Endothelial cell of umbilical vein (primary cell): ENCODE data around the gene THSD4. TPM values are rescaled to one million over a fixed set of nuclear protein-coding genes. Genes with fewer than 3 reads are reported as not detected.

Experiments
- BruUV-seq: library from RNA; stranded (reverse); fragments of 400-500 nt; replicated peaks from 2 replicates; lab custom pipeline; 2021; lab: Mats Ljungman, UMichigan
- CTCF ChIA-PET: fragments of 300-600, 350-600 bp; sonication (Branson Sonifier 250); formaldehyde crosslinking; loops from one replicate; lab custom pipeline; 2021; ENCODE audit warnings: antibody characterized with exemption, inconsistent platforms; lab: Charles Lee
- POLR2A ChIA-PET: fragments of 300-600, 350-600 bp; sonication (Branson Sonifier 250); formaldehyde crosslinking; loops from one replicate; lab custom pipeline; 2021; ENCODE audit warnings: antibody characterized with exemption, inconsistent platforms; lab: Charles Lee
- DNase-seq: peaks from one replicate; pipeline ENCODE4 v3.0.0-alpha.2; 2011; ENCODE audit warnings: low read depth, low spot score
- FAIRE-seq: peaks from 2 replicates; lab custom pipeline; 2011; peaks lifted over from hg19 to GRCh38; lab: Jason Lieb, UNC
- H2AFZ ChIP-seq: 2 replicates; pipeline ENCODE4 v1.6.0; 2012; ENCODE audit warnings: low read depth, low read length, control low read depth, inconsistent platforms
- H3K27ac ChIP-seq: 2 replicates; pipeline ENCODE4 v1.5.1; 2011; ENCODE audit warnings: low read depth, mild to moderate bottlenecking, control low read depth, low read length, moderate library complexity; ENCODE audit not compliant: insufficient read depth
- H3K27me3 ChIP-seq, 2 experiments: 2 replicates each; pipeline versions ENCODE4 v1.6.0 to v1.6.1; 2011; ENCODE audit warnings: low read length in 2 of 2, mixed read lengths in 1 of 2; ENCODE audit not compliant: control insufficient read depth in 2 of 2, insufficient read depth in 2 of 2
- H3K36me3 ChIP-seq, 2 experiments: 2 replicates in 1 of 2; 3 replicates in 1 of 2; pipeline ENCODE4 v1.5.1; 2011; ENCODE audit warnings: low read length in 2 of 2, mild to moderate bottlenecking in 1 of 2, moderate library complexity in 1 of 2; ENCODE audit not compliant: control insufficient read depth in 2 of 2, insufficient read depth in 2 of 2; ENCODE audit errors: extremely low read depth in 1 of 2
- H3K4me1 ChIP-seq: 3 replicates; pipeline ENCODE4 v1.5.1; 2011; ENCODE audit warnings: mild to moderate bottlenecking, low read length; ENCODE audit not compliant: control insufficient read depth, insufficient read depth; ENCODE audit errors: extremely low read depth
- H3K4me2 ChIP-seq: 2 replicates; pipeline ENCODE4 v1.6.1; 2011; ENCODE audit warnings: low read length, control low read depth, mixed read lengths; ENCODE audit not compliant: insufficient read depth
- H3K4me3 ChIP-seq, 3 experiments: fragments of 200-600 bp in 1 of 3; sonication (generic), shearing (Covaris generic) in 1 of 3; replicated peaks in 1 of 3; 2 replicates each; pipeline ENCODE4 v1.5.1; 2011 to 2016; ENCODE audit warnings: control low read depth in 3 of 3, low read length in 3 of 3, mild to moderate bottlenecking in 2 of 3, inconsistent platforms in 1 of 3, low read depth in 1 of 3, moderate library complexity in 1 of 3; ENCODE audit not compliant: insufficient read depth in 1 of 3
- H3K79me2 ChIP-seq: 2 replicates; pipeline ENCODE4 v1.6.0; 2012; ENCODE audit warnings: low read length, inconsistent platforms; ENCODE audit not compliant: control insufficient read depth, insufficient read depth
- H3K9ac ChIP-seq: replicated peaks from 2 replicates; pipeline ENCODE3; 2011; ENCODE audit warnings: low read length, control low read depth; ENCODE audit not compliant: insufficient read depth; ENCODE audit errors: extremely low read depth
- H3K9me1 ChIP-seq: replicated peaks from 3 replicates; pipeline ENCODE4 v1.6.0; 2011; ENCODE audit warnings: mild to moderate bottlenecking, low read length; ENCODE audit not compliant: control insufficient read depth, insufficient read depth; ENCODE audit errors: extremely low read depth
- H3K9me3 ChIP-seq: replicated peaks from 2 replicates; pipeline ENCODE4 v1.5.1; 2012; ENCODE audit warnings: low read length, inconsistent platforms; ENCODE audit not compliant: control insufficient read depth, insufficient read depth
- H4K20me1 ChIP-seq: replicated peaks from 2 replicates; pipeline ENCODE3; 2011; ENCODE audit warnings: mild to moderate bottlenecking, low read length; ENCODE audit not compliant: control insufficient read depth, insufficient read depth; ENCODE audit errors: extremely low read depth
- EZH2 ChIP-seq: IDR thresholded peaks from 2 replicates; pipeline ENCODE4 v1.6.1; 2012; ENCODE audit warnings: borderline replicate concordance, low read depth, mild to moderate bottlenecking, moderate library complexity, low read length, inconsistent platforms; ENCODE audit not compliant: severe bottlenecking
- FOS ChIP-seq: IDR thresholded peaks from 2 replicates; pipeline ENCODE4 v1.6.1; 2011; ENCODE audit warnings: mild to moderate bottlenecking, low read length, moderate library complexity, borderline replicate concordance; ENCODE audit not compliant: insufficient read depth
- GATA2 ChIP-seq: IDR thresholded peaks from 2 replicates; pipeline ENCODE4 v1.7.0; 2011; ENCODE audit warnings: low read depth, mild to moderate bottlenecking, moderate library complexity, mixed read lengths, low read length; ENCODE audit not compliant: insufficient read length, insufficient read depth
- JUN ChIP-seq: IDR thresholded peaks from 2 replicates; pipeline ENCODE4 v1.6.1; 2011; ENCODE audit warnings: borderline replicate concordance, low read depth; ENCODE audit not compliant: insufficient read length, insufficient read depth
- MYC ChIP-seq: IDR thresholded peaks from one replicate; pipeline ENCODE4 v1.6.1; 2011; ENCODE audit warnings: mild to moderate bottlenecking, low read depth, low read length
- POLR2A ChIP-seq: IDR thresholded peaks from 2 replicates; pipeline ENCODE4 v1.6.1; 2012; ENCODE audit warnings: low read depth, mild to moderate bottlenecking, control low read depth, low read length
- POLR2AphosphoS5 ChIP-seq: IDR thresholded peaks from 2 replicates; pipeline ENCODE4 v1.6.1; 2012; ENCODE audit warnings: low read depth, mild to moderate bottlenecking, control low read depth, low read length, moderate library complexity; ENCODE audit not compliant: insufficient read depth
- dilution Hi-C: fragments of 300-500 bp; cut with MboI; formaldehyde crosslinking; loops from one replicate; pipeline ENCODE4 v1.15.0; 2019; ENCODE audit warnings: low sequenced_read_pairs; ENCODE audit not compliant: extremely low pct_ligation_motif_present
- intact Hi-C: fragments of 100-400 bp; cut with micrococcal nuclease; formaldehyde crosslinking; loops from one replicate; pipeline ENCODE4 v1.10.0; 2022
- polyA plus RNA-seq, 4 experiments: library from polyadenylated mRNA; depleted of rRNA in 3 of 4; stranded (reverse) in 3 of 4; unstranded in 1 of 4; fragments of >200 nt; gene quantifications; 2 replicates each; pipeline versions ENCODE4 v1.2.1 to v1.2.3, GENCODE V29; 2011 to 2012; ENCODE audit warnings: missing spikeins in 1 of 4
- total RNA-seq: library from RNA; stranded (reverse); gene quantifications from 2 replicates; pipeline ENCODE4 v1.2.3, GENCODE V29; 2021
- TF ChIP-seq, protein P1 (sequence below), 2 donors: IDR thresholded peaks; 1 replicate in 1 of 2; 2 replicates in 1 of 2; pipeline ENCODE4 v1.5.1; 2011; ENCODE audit warnings: low read length in 2 of 2, mild to moderate bottlenecking in 2 of 2, moderate library complexity in 2 of 2, control low read depth in 1 of 2, inconsistent platforms in 1 of 2, low read depth in 1 of 2; ENCODE audit not compliant: insufficient read depth in 1 of 2; ENCODE audit errors: extremely low read depth in 1 of 2
- TF ChIP-seq, protein P2 (sequence below): IDR thresholded peaks from 2 replicates; pipeline ENCODE4 v1.6.1; 2011; ENCODE audit not compliant: insufficient read depth, insufficient read length

Gene THSD4
- total and polyA plus RNA-seq, 2 donors (not counting 3 experiments of a cell fraction or from before 2014, with no cell fraction given) = 9.9 to 25.4 TPM

DNA sequence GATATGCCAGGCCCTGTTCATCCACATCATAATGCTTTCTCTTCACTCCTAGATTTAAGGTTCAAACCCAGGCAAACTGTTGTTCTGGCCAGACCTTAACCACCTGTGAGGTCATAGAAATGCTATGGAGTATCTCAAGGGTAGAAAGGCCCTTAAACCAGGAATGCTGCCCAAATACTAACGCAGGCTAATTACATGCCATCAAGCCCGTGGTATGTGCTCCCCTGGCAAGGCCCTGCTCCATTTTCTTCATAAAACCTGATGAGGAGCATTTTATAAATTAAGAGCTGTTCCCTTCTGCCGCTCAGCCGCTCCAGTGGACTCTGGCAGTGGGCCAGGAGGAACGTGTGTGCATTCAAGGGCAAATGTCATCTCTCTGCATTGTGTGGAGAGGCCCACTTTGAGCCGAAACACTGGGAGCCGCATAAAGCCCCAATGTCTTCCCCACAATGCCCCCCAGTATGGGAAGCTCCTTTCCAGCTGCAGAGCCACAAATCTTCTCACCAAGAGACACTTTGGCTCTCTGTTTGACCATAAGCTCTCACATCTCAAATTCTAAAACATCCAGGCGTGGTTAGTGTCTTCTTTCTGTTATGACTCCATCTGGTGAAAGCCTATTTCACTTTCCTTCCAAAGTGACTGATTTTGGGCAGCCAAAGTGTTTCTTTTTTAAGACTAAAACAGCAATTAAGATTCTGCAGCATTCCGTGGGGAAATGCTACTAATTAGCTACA, 484.3 kb downstream of the THSD4 start:
- Histone ChIP-seq H3K4me2 (no peak overlapping the region), H3K4me1 (no peaks in the 10 kb centered on the region), H4K20me1 (no peaks in the 10 kb centered on the region), H3K9ac (no peak overlapping the region), H3K36me3 (no peaks in the 10 kb centered on the region), H2AFZ (no peak overlapping the region), H3K27me3 (no peaks in the 10 kb centered on the region), H3K9me3 (no peaks in the 10 kb centered on the region), H3K9me1 (no peaks in the 10 kb centered on the region), H3K27ac (no peak overlapping the region), H3K4me3 (no peak overlapping the region), H3K79me2 (no peaks in the 10 kb centered on the region)
- CTCF ChIA-PET = interaction anchor here (0.5 to 1.3 kb wide), 2 partner anchors 24 to 329 kb away, joined by 3 to 4 read pairs; no protein-coding TSS in a partner anchor
- POLR2A ChIA-PET = no interaction called here
- dilution Hi-C loops (no loop called here), intact Hi-C loops (no loop called here)
- DNase-seq (no peak), FAIRE-seq (no peak)
- TF ChIP-seq FOS = no peak
- BruUV-seq = no TSS peak

DNA sequence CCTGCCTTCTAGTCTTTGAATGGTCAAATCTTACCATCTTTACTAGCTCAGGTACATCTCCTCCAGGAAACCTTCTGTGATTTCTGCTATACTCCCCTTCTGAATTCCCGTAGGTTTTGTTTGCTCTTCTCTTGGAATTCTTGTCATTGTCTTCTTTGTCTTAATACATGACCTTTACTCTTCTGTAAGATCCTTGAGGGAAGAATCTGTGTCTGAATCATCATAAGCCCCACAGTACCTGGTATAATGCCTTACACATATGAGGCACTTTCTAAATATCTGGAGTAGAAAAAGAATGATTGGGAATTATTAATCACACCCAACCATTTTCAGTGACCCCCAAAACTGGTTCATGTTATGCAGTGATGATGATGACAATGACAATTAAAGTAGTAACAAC, 485.0 kb downstream of the THSD4 start:
- no peak for TF ChIP-seq POLR2A
- TF ChIP-seq FOS = no peak
- no peak for TF ChIP-seq JUN
- TF ChIP-seq, protein P1, sequence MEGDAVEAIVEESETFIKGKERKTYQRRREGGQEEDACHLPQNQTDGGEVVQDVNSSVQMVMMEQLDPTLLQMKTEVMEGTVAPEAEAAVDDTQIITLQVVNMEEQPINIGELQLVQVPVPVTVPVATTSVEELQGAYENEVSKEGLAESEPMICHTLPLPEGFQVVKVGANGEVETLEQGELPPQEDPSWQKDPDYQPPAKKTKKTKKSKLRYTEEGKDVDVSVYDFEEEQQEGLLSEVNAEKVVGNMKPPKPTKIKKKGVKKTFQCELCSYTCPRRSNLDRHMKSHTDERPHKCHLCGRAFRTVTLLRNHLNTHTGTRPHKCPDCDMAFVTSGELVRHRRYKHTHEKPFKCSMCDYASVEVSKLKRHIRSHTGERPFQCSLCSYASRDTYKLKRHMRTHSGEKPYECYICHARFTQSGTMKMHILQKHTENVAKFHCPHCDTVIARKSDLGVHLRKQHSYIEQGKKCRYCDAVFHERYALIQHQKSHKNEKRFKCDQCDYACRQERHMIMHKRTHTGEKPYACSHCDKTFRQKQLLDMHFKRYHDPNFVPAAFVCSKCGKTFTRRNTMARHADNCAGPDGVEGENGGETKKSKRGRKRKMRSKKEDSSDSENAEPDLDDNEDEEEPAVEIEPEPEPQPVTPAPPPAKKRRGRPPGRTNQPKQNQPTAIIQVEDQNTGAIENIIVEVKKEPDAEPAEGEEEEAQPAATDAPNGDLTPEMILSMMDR (IDR thresholded peaks at IDR 0.05; ENCODE audit: extremely low read depth in 1 of 2, insufficient read depth in 1 of 2, low read depth in 1 of 2, low read length in 2 of 2) = no peak
- no peak for TF ChIP-seq MYC
- TF ChIP-seq GATA2 = no peak
- no peak for TF ChIP-seq POLR2AphosphoS5
- TF ChIP-seq, protein P2, sequence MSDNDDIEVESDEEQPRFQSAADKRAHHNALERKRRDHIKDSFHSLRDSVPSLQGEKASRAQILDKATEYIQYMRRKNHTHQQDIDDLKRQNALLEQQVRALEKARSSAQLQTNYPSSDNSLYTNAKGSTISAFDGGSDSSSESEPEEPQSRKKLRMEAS = no peak
- TF ChIP-seq EZH2 = no peak
- FAIRE-seq = no peak
- Histone ChIP-seq H3K4me2 (no peak overlapping the region), H3K9me1 (no peaks in the 10 kb centered on the region), H2AFZ (no peak overlapping the region), H3K4me1 (no peaks in the 10 kb centered on the region), H3K27ac (no peak overlapping the region), H3K79me2 (no peaks in the 10 kb centered on the region), H3K4me3 (no peak overlapping the region), H3K36me3 (no peaks in the 10 kb centered on the region), H3K9ac (no peak overlapping the region), H4K20me1 (no peaks in the 10 kb centered on the region), H3K27me3 (no peaks in the 10 kb centered on the region), H3K9me3 (no peaks in the 10 kb centered on the region)
- CTCF ChIA-PET = interaction anchor here (1.3 kb wide), 1 partner anchor 25 kb away, joined by 4 read pairs; no protein-coding TSS in a partner anchor
- BruUV-seq = no TSS peak
- intact Hi-C loops = no loop called here
- dilution Hi-C loops = no loop called here
- no peak for DNase-seq
- POLR2A ChIA-PET = no interaction called here
